H9 (cell line): ENCODE data around the gene CHRNA3. TPM values are rescaled to one million over a fixed set of nuclear protein-coding genes. Genes with fewer than 3 reads are reported as not detected.

Source experiments
- DNase-seq: peaks from one replicate; pipeline ENCODE4 v3.0.0-alpha.2; 2017
- H2AFZ ChIP-seq: one replicate; pipeline ENCODE4 v1.6.1; 2013; ENCODE audit warnings: mild to moderate bottlenecking, low read length, control low read depth, moderate library complexity
- H2AK5ac ChIP-seq: 2 replicates; pipeline ENCODE4 v1.6.1; 2013; ENCODE audit warnings: low read length, control low read depth, mixed read lengths; ENCODE audit not compliant: insufficient read length
- H2BK120ac ChIP-seq: one replicate; pipeline ENCODE4 v1.6.1; 2013; ENCODE audit warnings: low read depth, mild to moderate bottlenecking, low read length, control low read depth, inconsistent platforms; ENCODE audit not compliant: poor library complexity, severe bottlenecking
- H2BK12ac ChIP-seq: 2 replicates; pipeline ENCODE4 v1.6.1; 2013; ENCODE audit warnings: low read length, control low read depth, mixed read lengths, low read depth; ENCODE audit not compliant: insufficient read length
- H2BK15ac ChIP-seq: 2 replicates; pipeline ENCODE4 v1.6.1; 2013; ENCODE audit warnings: low read depth, low read length, control low read depth
- H2BK20ac ChIP-seq: one replicate; pipeline ENCODE4 v1.6.1; 2013; ENCODE audit warnings: low read depth, mild to moderate bottlenecking, low read length, control low read depth, inconsistent platforms; ENCODE audit not compliant: poor library complexity, severe bottlenecking
- H2BK5ac ChIP-seq: 2 replicates; pipeline ENCODE4 v1.6.1; 2013; ENCODE audit warnings: low read length, control low read depth, mixed read lengths; ENCODE audit not compliant: insufficient read length
- H3K14ac ChIP-seq: 2 replicates; pipeline ENCODE4 v1.6.1; 2013; ENCODE audit warnings: low read length, control low read depth; ENCODE audit not compliant: insufficient read depth
- H3K18ac ChIP-seq: 2 replicates; pipeline ENCODE4 v1.6.1; 2013; ENCODE audit warnings: low read depth, mild to moderate bottlenecking, mixed read lengths, low read length, control low read depth; ENCODE audit not compliant: insufficient read length
- H3K23ac ChIP-seq: 2 replicates; pipeline ENCODE4 v1.6.1; 2013; ENCODE audit warnings: low read length, control low read depth, mixed read lengths, low read depth; ENCODE audit not compliant: insufficient read length
- H3K23me2 ChIP-seq: 2 replicates; pipeline ENCODE4 v1.6.1; 2013; ENCODE audit warnings: low read depth, mild to moderate bottlenecking, mixed read lengths, low read length, control low read depth; ENCODE audit not compliant: insufficient read length, poor library complexity, severe bottlenecking
- H3K27ac ChIP-seq: 2 replicates; pipeline ENCODE4 v1.5.1; 2013; ENCODE audit warnings: low read length, control low read depth, mixed read lengths, low read depth; ENCODE audit not compliant: insufficient read length
- H3K27me3 ChIP-seq: 2 replicates; pipeline ENCODE4 v1.6.1; 2013; ENCODE audit warnings: low read length, control low read depth, inconsistent platforms; ENCODE audit not compliant: insufficient read depth
- H3K4ac ChIP-seq: 2 replicates; pipeline ENCODE4 v1.6.1; 2013; ENCODE audit warnings: low read depth, mild to moderate bottlenecking, control low read depth, inconsistent platforms, low read length, moderate library complexity
- H3K4me1 ChIP-seq: 2 replicates; pipeline ENCODE4 v1.6.1; 2013; ENCODE audit warnings: low read length, control low read depth, inconsistent platforms; ENCODE audit not compliant: insufficient read depth
- H3K4me2 ChIP-seq: 2 replicates; pipeline ENCODE4 v1.6.1; 2013; ENCODE audit warnings: low read length, control low read depth, mixed read lengths; ENCODE audit not compliant: insufficient read length, insufficient read depth
- H3K56ac ChIP-seq: 2 replicates; pipeline ENCODE4 v1.6.1; 2013; ENCODE audit warnings: low read depth, mild to moderate bottlenecking, mixed read lengths, low read length, control low read depth; ENCODE audit not compliant: insufficient read length
- H3K79me1 ChIP-seq: 2 replicates; pipeline ENCODE4 v1.6.1; 2013; ENCODE audit warnings: low read depth, mild to moderate bottlenecking, moderate library complexity, low read length, control low read depth, inconsistent platforms; ENCODE audit not compliant: insufficient read depth, poor library complexity, severe bottlenecking
- H3K79me2 ChIP-seq: 2 replicates; pipeline ENCODE4 v1.6.1; 2013; ENCODE audit warnings: low read length, control low read depth, inconsistent platforms; ENCODE audit not compliant: insufficient read depth
- H3K9ac ChIP-seq: 2 replicates; pipeline ENCODE4 v1.6.1; 2013; ENCODE audit warnings: low read length, control low read depth, mixed read lengths; ENCODE audit not compliant: insufficient read length; ENCODE audit errors: extremely low read depth
- H3K9me3 ChIP-seq: one replicate; pipeline ENCODE4 v1.6.1; 2013; ENCODE audit warnings: low read depth, low read length, inconsistent platforms; ENCODE audit not compliant: control insufficient read depth
- H3T11ph ChIP-seq: one replicate; pipeline ENCODE4 v1.6.1; 2013; ENCODE audit warnings: mild to moderate bottlenecking, low read length, control low read depth, inconsistent platforms
- H4K20me1 ChIP-seq: one replicate; pipeline ENCODE4 v1.6.1; 2013; ENCODE audit not compliant: control insufficient read depth, insufficient read length, insufficient read depth
- H4K5ac ChIP-seq: 2 replicates; pipeline ENCODE4 v1.6.1; 2013; ENCODE audit warnings: low read depth, mild to moderate bottlenecking, mixed read lengths, low read length, control low read depth; ENCODE audit not compliant: insufficient read length
- H4K8ac ChIP-seq: replicated peaks from 2 replicates; pipeline ENCODE4 v1.6.1; 2013; ENCODE audit warnings: low read length, control low read depth, mixed read lengths, low read depth; ENCODE audit not compliant: insufficient read length
- H4K91ac ChIP-seq: 2 replicates; pipeline ENCODE4 v1.6.1; 2013; ENCODE audit warnings: low read depth, mild to moderate bottlenecking, moderate library complexity, mixed read lengths, low read length, control low read depth; ENCODE audit not compliant: insufficient read length
- H3K27ac Mint-ChIP-seq, 3 experiments: 2 replicates in 2 of 3; 3 replicates in 1 of 3; pipeline ENCODE4 v1.8.0; 2020 to 2021; ENCODE audit warnings: mixed read lengths in 3 of 3, mild to moderate bottlenecking in 1 of 3, moderate library complexity in 1 of 3
- H3K27me3 Mint-ChIP-seq: 2 replicates; pipeline ENCODE4 v1.8.0; 2021; ENCODE audit warnings: low read depth, mild to moderate bottlenecking, moderate library complexity, mixed read lengths
- H3K36me3 Mint-ChIP-seq, 3 experiments: 2 replicates in 2 of 3; 3 replicates in 1 of 3; pipeline ENCODE4 v1.8.0; 2020 to 2021; ENCODE audit warnings: low read depth in 3 of 3, mixed read lengths in 3 of 3; ENCODE audit not compliant: insufficient read depth in 1 of 3
- H3K4me1 Mint-ChIP-seq, 2 experiments: 2 replicates each; pipeline ENCODE4 v1.8.0; 2020; ENCODE audit warnings: mixed read lengths in 2 of 2
- H3K4me3 Mint-ChIP-seq, 2 experiments: 2 replicates in 1 of 2; 3 replicates in 1 of 2; pipeline ENCODE4 v1.8.0; 2020 to 2021; ENCODE audit warnings: mild to moderate bottlenecking in 2 of 2, mixed read lengths in 2 of 2, moderate library complexity in 1 of 2
- H3K9me3 Mint-ChIP-seq, 2 experiments: 2 replicates in 1 of 2; 3 replicates in 1 of 2; pipeline ENCODE4 v1.8.0; 2020; ENCODE audit warnings: mild to moderate bottlenecking in 2 of 2, mixed read lengths in 2 of 2, moderate library complexity in 1 of 2
- CTCF ChIP-seq: fragments of 200-600 bp; sonication (generic); conservative IDR thresholded peaks from 3 replicates; pipeline ENCODE4 v1.8.0; 2021; ENCODE audit warnings: antibody characterized with exemption, mild to moderate bottlenecking
- WGBS: extraction: QIAGEN DNeasy Blood & Tissue Kit; methylation state at CpG from one replicate; pipeline ENCODE4 v1.1.7; 2013; ENCODE audit warnings: missing lambda C conversion rate, low lambda C conversion rate, mixed read lengths; ENCODE audit not compliant: insufficient read length; ENCODE audit errors: extremely low coverage; 5-methylcytosine and 5-hydroxymethylcytosine counted together
- total RNA-seq: library from RNA; stranded (reverse); gene quantifications from 2 replicates; pipeline ENCODE4 v1.2.1, GENCODE V29; 2021

The CHRNA3 gene
- total RNA-seq, 1 experiment from 2014 or later = 0.81 TPM

DNA sequence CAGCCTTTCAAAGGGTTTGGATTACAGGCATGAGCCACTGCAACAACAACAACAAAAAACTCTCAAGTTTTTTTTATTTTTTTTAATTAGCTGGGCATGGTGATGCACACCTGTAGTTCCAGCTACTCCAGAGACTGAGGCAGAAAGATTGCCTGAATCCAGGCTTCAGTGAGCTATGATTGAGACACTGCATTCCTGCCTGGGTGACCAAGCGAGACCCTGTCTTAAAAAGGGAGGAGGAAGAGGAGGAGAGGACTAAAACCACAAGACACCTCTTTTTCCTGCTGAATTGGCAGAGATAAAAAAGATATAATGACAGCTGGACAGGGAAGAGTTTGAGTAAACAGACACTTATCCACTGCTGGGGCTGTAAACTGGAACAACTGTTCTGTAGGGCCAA is 42.9 kb upstream of the CHRNA3 start:
- H3K27me3 ChIP-seq = no peaks in the 10 kb centered on the region
- H3K23ac ChIP-seq = no peak overlapping the region
- H2BK15ac ChIP-seq = no peak overlapping the region
- H3K79me2 ChIP-seq = no peaks in the 10 kb centered on the region
- no peak overlapping the region for H4K5ac ChIP-seq
- H3K4me1 Mint-ChIP-seq = peaks cover 10 to 14% of the 10 kb centered on the region in 2 experiments
- no peak overlapping the region for H3K4ac ChIP-seq
- H3K18ac ChIP-seq = no peak overlapping the region
- H3K27ac ChIP-seq = no peak overlapping the region
- TF ChIP-seq CTCF = no peak
- no peak overlapping the region for H2AK5ac ChIP-seq
- H2BK120ac ChIP-seq = no peak overlapping the region
- H3K27ac Mint-ChIP-seq = no peak overlapping the region; a peak in 1 of 7 replicates
- no peak overlapping the region for H2BK20ac ChIP-seq
- H2AFZ ChIP-seq = no peak overlapping the region
- H3K79me1 ChIP-seq = no peaks in the 10 kb centered on the region
- H3T11ph ChIP-seq = no peak overlapping the region
- no peak for DNase-seq
- H3K4me2 ChIP-seq = no peak overlapping the region
- H4K91ac ChIP-seq = no peak overlapping the region
- H2BK12ac ChIP-seq = no peak overlapping the region
- no peaks in the 10 kb centered on the region for H3K36me3 Mint-ChIP-seq
- no peak overlapping the region for H4K8ac ChIP-seq
- no peak overlapping the region for H3K14ac ChIP-seq
- no peak overlapping the region for H2BK5ac ChIP-seq
- no peaks in the 10 kb centered on the region for H4K20me1 ChIP-seq
- no peak overlapping the region for H3K56ac ChIP-seq
- H3K9me3 Mint-ChIP-seq = no peaks in the 10 kb centered on the region; a peak in 1 of 5 replicates
- peaks cover 4% of the 10 kb centered on the region for H3K23me2 ChIP-seq
- WGBS = no CpG with 5 or more reads among the region's 1 CpG
- no peak overlapping the region for H3K9ac ChIP-seq
- no peaks in the 10 kb centered on the region for H3K9me3 ChIP-seq
- H3K4me1 ChIP-seq = no peaks in the 10 kb centered on the region; the same call in 1 of the 2 replicates
- peaks cover 18% of the 10 kb centered on the region for H3K27me3 Mint-ChIP-seq
- H3K4me3 Mint-ChIP-seq = no peak overlapping the region
